GM23338 (cell line): ENCODE measurements around the gene DCDC1. TPM values are rescaled to one million over a fixed set of nuclear protein-coding genes. Genes with fewer than 3 reads are reported as not detected.

Experiments
- ATAC-seq: fragments of 200-7000 bp; cut with Tn5 transposase; 3 replicates; pipeline ENCODE4 v1.9.1; 2020
- DNase-seq: peaks from one replicate; pipeline ENCODE4 v3.0.0-alpha.2; 2015; ENCODE audit warnings: low spot score
- H2AFZ ChIP-seq: fragments of 200-600 bp; sonication (generic); 2 replicates; pipeline ENCODE4 v1.8.0; 2016; ENCODE audit warnings: antibody characterized with exemption, mild to moderate bottlenecking, moderate library complexity
- H3F3A ChIP-seq: fragments of 200-600 bp; sonication (generic); replicated peaks from 2 replicates; pipeline ENCODE4 v1.8.0; 2017; ENCODE audit warnings: antibody characterized with exemption, mixed run types, low read depth
- H3K27ac ChIP-seq: fragments of 200-600 bp; sonication (generic); 2 replicates; pipeline ENCODE4 v1.6.1; 2016; ENCODE audit warnings: low read depth
- H3K27me3 ChIP-seq: fragments of 200-600 bp; sonication (generic); 2 replicates; pipeline ENCODE4 v1.8.0; 2016; ENCODE audit warnings: mild to moderate bottlenecking, mixed run types, moderate library complexity; ENCODE audit not compliant: insufficient read depth
- H3K36me3 ChIP-seq: fragments of 200-600 bp; sonication (generic); 2 replicates; pipeline ENCODE4 v1.8.0; 2016; ENCODE audit warnings: mild to moderate bottlenecking; ENCODE audit not compliant: insufficient read depth
- H3K4me1 ChIP-seq: fragments of 200-600 bp; sonication (generic); 2 replicates; pipeline ENCODE4 v1.8.0; 2016; ENCODE audit warnings: mild to moderate bottlenecking, moderate library complexity; ENCODE audit not compliant: insufficient read depth
- H3K4me2 ChIP-seq: fragments of 200-600 bp; sonication (generic); 2 replicates; pipeline ENCODE4 v1.7.1; 2017; ENCODE audit warnings: mixed run types
- H3K4me3 ChIP-seq: fragments of 200-600 bp; sonication (generic); 2 replicates; pipeline ENCODE4 v1.6.1; 2016; ENCODE audit warnings: mixed run types
- H3K79me2 ChIP-seq: fragments of 200-600 bp; sonication (generic); replicated peaks from 2 replicates; pipeline ENCODE4 v1.8.0; 2017; ENCODE audit warnings: mild to moderate bottlenecking; ENCODE audit not compliant: insufficient read depth
- H3K9me2 ChIP-seq: fragments of 200-600 bp; sonication (generic); 2 replicates; pipeline ENCODE4 v1.8.0; 2017; ENCODE audit not compliant: insufficient read depth
- H4K20me1 ChIP-seq: fragments of 200-600 bp; sonication (generic); replicated peaks from 2 replicates; pipeline ENCODE4 v1.8.0; 2017; ENCODE audit warnings: mild to moderate bottlenecking; ENCODE audit not compliant: insufficient read depth
- H3K27ac Mint-ChIP-seq: 2 replicates; pipeline ENCODE4 v1.8.0; 2020; ENCODE audit warnings: inconsistent platforms, mild to moderate bottlenecking, moderate library complexity, mixed read lengths
- H3K27me3 Mint-ChIP-seq: 3 replicates; pipeline ENCODE4 v1.8.0; 2022; ENCODE audit warnings: low read depth, mild to moderate bottlenecking, moderate library complexity, mixed read lengths, inconsistent platforms; ENCODE audit not compliant: insufficient read depth, poor library complexity
- H3K36me3 Mint-ChIP-seq: 3 replicates; pipeline ENCODE4 v1.8.0; 2021; ENCODE audit warnings: low read depth, mild to moderate bottlenecking, inconsistent platforms, moderate library complexity, mixed read lengths
- H3K4me1 Mint-ChIP-seq: 3 replicates; pipeline ENCODE4 v1.8.0; 2020; ENCODE audit warnings: mild to moderate bottlenecking, inconsistent platforms, mixed read lengths
- H3K4me3 Mint-ChIP-seq: 3 replicates; pipeline ENCODE4 v1.8.0; 2021; ENCODE audit warnings: moderate library complexity, mild to moderate bottlenecking, inconsistent platforms, mixed read lengths
- H3K9me3 Mint-ChIP-seq: 3 replicates; pipeline ENCODE4 v1.8.0; 2020; ENCODE audit warnings: moderate library complexity, mild to moderate bottlenecking, inconsistent platforms, mixed read lengths
- CREB1 ChIP-seq: fragments of 250-450 bp; sonication (Bioruptor Pico); IDR thresholded peaks from 2 replicates; pipeline ENCODE4 v1.5.0; 2020; ENCODE audit warnings: low read depth, mild to moderate bottlenecking, moderate library complexity
- ETS1 ChIP-seq: IDR thresholded peaks from 2 replicates; pipeline ENCODE4 v1.6.1; 2016; ENCODE audit warnings: antibody characterized with exemption
- EZH2 ChIP-seq: fragments of 200-600 bp; sonication (generic); IDR thresholded peaks from one replicate; pipeline ENCODE4 v1.8.0; 2017; ENCODE audit warnings: antibody characterized with exemption, mild to moderate bottlenecking, low read depth; ENCODE audit not compliant: unreplicated experiment
- EZH2phosphoT487 ChIP-seq: fragments of 200-600 bp; sonication (generic); IDR thresholded peaks from one replicate; pipeline ENCODE4 v1.8.1; 2018; ENCODE audit warnings: antibody characterized with exemption; ENCODE audit not compliant: unreplicated experiment
- JUNB ChIP-seq: IDR thresholded peaks from one replicate; pipeline ENCODE4 v1.6.1; 2016; ENCODE audit warnings: antibody characterized with exemption; ENCODE audit not compliant: unreplicated experiment
- NANOG ChIP-seq: IDR thresholded peaks from 2 replicates; pipeline ENCODE4 v1.6.1; 2016; ENCODE audit warnings: antibody characterized with exemption, borderline replicate concordance
- POLR2AphosphoS5 ChIP-seq: IDR thresholded peaks from 2 replicates; pipeline ENCODE4 v1.6.1; 2016; ENCODE audit warnings: antibody characterized with exemption, low read depth
- REST ChIP-seq: IDR thresholded peaks from one replicate; pipeline ENCODE4 v1.6.1; 2018; ENCODE audit warnings: antibody characterized with exemption; ENCODE audit not compliant: unreplicated experiment
- STAT1 ChIP-seq: IDR thresholded peaks from one replicate; pipeline ENCODE4 v1.6.1; 2016; ENCODE audit warnings: antibody characterized with exemption; ENCODE audit not compliant: unreplicated experiment
- ZNF114 ChIP-seq: fragments of 250-450 bp; sonication (Bioruptor Pico); IDR thresholded peaks from 2 replicates; pipeline ENCODE4 v1.5.0; 2020; ENCODE audit warnings: mild to moderate bottlenecking, moderate library complexity
- ZNF331 ChIP-seq: fragments of 250-450 bp; sonication (Bioruptor Pico); IDR thresholded peaks from 2 replicates; pipeline ENCODE4 v1.5.0; 2020; ENCODE audit warnings: low read depth, mild to moderate bottlenecking, moderate library complexity
- polyA plus RNA-seq: library from polyadenylated mRNA; unstranded; fragments of >200 nt; fragmentation: Nextera tagmentation; extraction: Ambion mirVana; gene quantifications from 2 replicates; pipeline ENCODE4 v1.2.1, GENCODE V29; 2016
- total RNA-seq: library from RNA; depleted of rRNA; stranded (reverse); fragments of >200 nt; shearing (Covaris generic); gene quantifications from 2 replicates; pipeline ENCODE4 v1.2.3, GENCODE V29; 2014
- TF ChIP-seq, protein P1 (sequence below), 2 experiments: fragments of 200-600 bp in 1 of 2; sonication (generic) in 1 of 2; conservative IDR thresholded peaks; 2 replicates each; pipeline versions ENCODE4 v1.5.1 to v1.6.1; 2016 to 2017; ENCODE audit warnings: antibody characterized with exemption in 2 of 2, low read depth in 2 of 2, mild to moderate bottlenecking in 2 of 2, moderate library complexity in 1 of 2
- TF ChIP-seq, protein P2 (sequence below): fragments of 250-450 bp; sonication (Bioruptor Pico); IDR thresholded peaks from 2 replicates; pipeline ENCODE4 v1.5.0; 2020; ENCODE audit warnings: mild to moderate bottlenecking, moderate library complexity

DCDC1 gene
- total and polyA plus RNA-seq, 2 experiments from 2014 or later = 0.56 to 0.58 TPM

DNA sequence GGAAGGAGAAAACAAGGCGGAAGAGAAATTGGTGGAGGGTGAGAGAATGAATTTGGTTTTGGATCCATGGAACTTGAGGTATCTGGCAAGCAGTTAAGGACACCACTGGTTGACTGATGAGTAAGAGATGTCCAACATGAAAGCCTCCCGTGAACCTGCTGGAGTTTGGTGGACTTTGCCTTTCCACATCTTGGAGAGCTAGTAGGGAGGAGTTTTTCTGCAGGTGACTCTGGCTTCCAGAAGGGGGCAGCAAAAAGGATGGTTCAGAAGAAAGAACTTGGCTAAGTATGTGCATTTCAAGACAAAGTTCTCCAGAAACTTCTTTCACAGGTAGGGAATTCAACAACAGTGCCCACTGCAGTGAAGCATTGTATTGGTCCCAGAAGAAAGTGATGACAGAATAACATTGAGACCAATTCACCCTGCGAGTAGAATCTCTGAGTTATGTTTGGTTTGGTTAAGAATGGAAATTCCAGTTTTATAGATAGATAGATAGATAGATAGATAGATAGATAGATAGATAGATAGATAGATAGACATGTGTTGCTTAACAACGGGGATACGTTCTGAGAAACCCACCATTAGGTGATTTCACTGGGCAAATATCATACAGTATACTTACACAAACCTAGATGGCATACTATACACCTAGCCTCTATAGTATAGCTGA, 28.5 kb downstream of the DCDC1 start:
- H2AFZ ChIP-seq = no peak overlapping the region
- H3K36me3 Mint-ChIP-seq = peaks cover 2% of the 10 kb centered on the region; the same call in 1 of the 3 replicates
- H3K27me3 Mint-ChIP-seq = peaks cover 2% of the 10 kb centered on the region
- H3K27ac ChIP-seq = no peak overlapping the region
- H3K36me3 ChIP-seq = peaks cover under 1% of the 10 kb centered on the region; the same call in 1 of the 2 replicates
- no peaks in the 10 kb centered on the region for H3K79me2 ChIP-seq
- H4K20me1 ChIP-seq = no peaks in the 10 kb centered on the region
- H3F3A ChIP-seq = no peaks in the 10 kb centered on the region
- ATAC-seq = peak; percentile 75
- H3K4me1 ChIP-seq = no peaks in the 10 kb centered on the region
- no peak overlapping the region for H3K27ac Mint-ChIP-seq
- peaks cover 3% of the 10 kb centered on the region for H3K9me3 Mint-ChIP-seq
- peak; percentile 66 for DNase-seq
- no peaks in the 10 kb centered on the region for H3K4me1 Mint-ChIP-seq
- H3K27me3 ChIP-seq = no peaks in the 10 kb centered on the region
- H3K4me3 Mint-ChIP-seq = no peak overlapping the region
- no peaks in the 10 kb centered on the region; the same call in 1 of the 2 replicates for H3K9me2 ChIP-seq
- no peak overlapping the region for H3K4me2 ChIP-seq
- no peak overlapping the region for H3K4me3 ChIP-seq
- TF ChIP-seq STAT1 (no peak), ZNF331 (no peak), EZH2 (no peak), REST (no peak), NANOG (no peak), EZH2phosphoT487 (no peak), POLR2AphosphoS5 (no peak), ZNF114 (CRISPR knock-in tag) (no peak), CREB1 (CRISPR knock-in tag) (no peak), ETS1 (no peak), JUNB (no peak)
- TF ChIP-seq, protein P1, sequence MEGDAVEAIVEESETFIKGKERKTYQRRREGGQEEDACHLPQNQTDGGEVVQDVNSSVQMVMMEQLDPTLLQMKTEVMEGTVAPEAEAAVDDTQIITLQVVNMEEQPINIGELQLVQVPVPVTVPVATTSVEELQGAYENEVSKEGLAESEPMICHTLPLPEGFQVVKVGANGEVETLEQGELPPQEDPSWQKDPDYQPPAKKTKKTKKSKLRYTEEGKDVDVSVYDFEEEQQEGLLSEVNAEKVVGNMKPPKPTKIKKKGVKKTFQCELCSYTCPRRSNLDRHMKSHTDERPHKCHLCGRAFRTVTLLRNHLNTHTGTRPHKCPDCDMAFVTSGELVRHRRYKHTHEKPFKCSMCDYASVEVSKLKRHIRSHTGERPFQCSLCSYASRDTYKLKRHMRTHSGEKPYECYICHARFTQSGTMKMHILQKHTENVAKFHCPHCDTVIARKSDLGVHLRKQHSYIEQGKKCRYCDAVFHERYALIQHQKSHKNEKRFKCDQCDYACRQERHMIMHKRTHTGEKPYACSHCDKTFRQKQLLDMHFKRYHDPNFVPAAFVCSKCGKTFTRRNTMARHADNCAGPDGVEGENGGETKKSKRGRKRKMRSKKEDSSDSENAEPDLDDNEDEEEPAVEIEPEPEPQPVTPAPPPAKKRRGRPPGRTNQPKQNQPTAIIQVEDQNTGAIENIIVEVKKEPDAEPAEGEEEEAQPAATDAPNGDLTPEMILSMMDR (conservative IDR thresholded peaks at IDR 0.05; ENCODE audit: low read depth in 2 of 2) = peak; percentile 68 to 71
- TF ChIP-seq, protein P2, sequence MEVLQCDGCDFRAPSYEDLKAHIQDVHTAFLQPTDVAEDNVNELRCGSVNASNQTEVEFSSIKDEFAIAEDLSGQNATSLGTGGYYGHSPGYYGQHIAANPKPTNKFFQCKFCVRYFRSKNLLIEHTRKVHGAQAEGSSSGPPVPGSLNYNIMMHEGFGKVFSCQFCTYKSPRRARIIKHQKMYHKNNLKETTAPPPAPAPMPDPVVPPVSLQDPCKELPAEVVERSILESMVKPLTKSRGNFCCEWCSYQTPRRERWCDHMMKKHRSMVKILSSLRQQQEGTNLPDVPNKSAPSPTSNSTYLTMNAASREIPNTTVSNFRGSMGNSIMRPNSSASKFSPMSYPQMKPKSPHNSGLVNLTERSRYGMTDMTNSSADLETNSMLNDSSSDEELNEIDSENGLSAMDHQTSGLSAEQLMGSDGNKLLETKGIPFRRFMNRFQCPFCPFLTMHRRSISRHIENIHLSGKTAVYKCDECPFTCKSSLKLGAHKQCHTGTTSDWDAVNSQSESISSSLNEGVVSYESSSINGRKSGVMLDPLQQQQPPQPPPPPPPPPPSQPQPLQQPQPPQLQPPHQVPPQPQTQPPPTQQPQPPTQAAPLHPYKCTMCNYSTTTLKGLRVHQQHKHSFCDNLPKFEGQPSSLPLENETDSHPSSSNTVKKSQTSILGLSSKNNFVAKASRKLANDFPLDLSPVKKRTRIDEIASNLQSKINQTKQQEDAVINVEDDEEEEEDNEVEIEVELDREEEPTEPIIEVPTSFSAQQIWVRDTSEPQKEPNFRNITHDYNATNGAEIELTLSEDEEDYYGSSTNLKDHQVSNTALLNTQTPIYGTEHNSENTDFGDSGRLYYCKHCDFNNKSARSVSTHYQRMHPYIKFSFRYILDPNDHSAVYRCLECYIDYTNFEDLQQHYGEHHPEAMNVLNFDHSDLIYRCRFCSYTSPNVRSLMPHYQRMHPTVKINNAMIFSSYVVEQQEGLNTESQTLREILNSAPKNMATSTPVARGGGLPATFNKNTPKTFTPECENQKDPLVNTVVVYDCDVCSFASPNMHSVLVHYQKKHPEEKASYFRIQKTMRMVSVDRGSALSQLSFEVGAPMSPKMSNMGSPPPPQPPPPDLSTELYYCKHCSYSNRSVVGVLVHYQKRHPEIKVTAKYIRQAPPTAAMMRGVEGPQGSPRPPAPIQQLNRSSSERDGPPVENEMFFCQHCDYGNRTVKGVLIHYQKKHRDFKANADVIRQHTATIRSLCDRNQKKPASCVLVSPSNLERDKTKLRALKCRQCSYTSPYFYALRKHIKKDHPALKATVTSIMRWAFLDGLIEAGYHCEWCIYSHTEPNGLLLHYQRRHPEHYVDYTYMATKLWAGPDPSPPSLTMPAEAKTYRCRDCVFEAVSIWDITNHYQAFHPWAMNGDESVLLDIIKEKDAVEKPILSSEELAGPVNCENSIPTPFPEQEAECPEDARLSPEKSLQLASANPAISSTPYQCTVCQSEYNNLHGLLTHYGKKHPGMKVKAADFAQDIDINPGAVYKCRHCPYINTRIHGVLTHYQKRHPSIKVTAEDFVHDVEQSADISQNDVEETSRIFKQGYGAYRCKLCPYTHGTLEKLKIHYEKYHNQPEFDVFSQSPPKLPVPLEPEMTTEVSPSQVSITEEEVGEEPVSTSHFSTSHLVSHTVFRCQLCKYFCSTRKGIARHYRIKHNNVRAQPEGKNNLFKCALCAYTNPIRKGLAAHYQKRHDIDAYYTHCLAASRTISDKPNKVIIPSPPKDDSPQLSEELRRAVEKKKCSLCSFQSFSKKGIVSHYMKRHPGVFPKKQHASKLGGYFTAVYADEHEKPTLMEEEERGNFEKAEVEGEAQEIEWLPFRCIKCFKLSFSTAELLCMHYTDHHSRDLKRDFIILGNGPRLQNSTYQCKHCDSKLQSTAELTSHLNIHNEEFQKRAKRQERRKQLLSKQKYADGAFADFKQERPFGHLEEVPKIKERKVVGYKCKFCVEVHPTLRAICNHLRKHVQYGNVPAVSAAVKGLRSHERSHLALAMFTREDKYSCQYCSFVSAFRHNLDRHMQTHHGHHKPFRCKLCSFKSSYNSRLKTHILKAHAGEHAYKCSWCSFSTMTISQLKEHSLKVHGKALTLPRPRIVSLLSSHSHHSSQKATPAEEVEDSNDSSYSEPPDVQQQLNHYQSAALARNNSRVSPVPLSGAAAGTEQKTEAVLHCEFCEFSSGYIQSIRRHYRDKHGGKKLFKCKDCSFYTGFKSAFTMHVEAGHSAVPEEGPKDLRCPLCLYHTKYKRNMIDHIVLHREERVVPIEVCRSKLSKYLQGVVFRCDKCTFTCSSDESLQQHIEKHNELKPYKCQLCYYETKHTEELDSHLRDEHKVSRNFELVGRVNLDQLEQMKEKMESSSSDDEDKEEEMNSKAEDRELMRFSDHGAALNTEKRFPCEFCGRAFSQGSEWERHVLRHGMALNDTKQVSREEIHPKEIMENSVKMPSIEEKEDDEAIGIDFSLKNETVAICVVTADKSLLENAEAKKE (CRISPR knock-in tag) = peak; percentile 72; the same call in 1 of the 2 replicates
